Measurements from ENCODE around the gene RBM47.

The RBM47 gene

GRCh38 chr4:40622913-40623312 lies 6.8 kb downstream of the RBM47 start:
- no peak overlapping the region for H3K27ac ChIP-seq (ENCODE audit: low read depth, low read length)
- H3K9me3 ChIP-seq (ENCODE audit: insufficient read depth, low read depth, low read length): no peaks in the 10 kb centered on the region
- WGBS: 95% methylated on average over 6 of the region's 6 CpGs
- peaks cover 5% of the 10 kb centered on the region; the same call in 1 of the 2 replicates for H3K36me3 ChIP-seq (ENCODE audit: insufficient read depth, low read length)
- H3K4me3 ChIP-seq (ENCODE audit: low read length): no peak overlapping the region
- no peak overlapping the region for H3K9ac ChIP-seq (ENCODE audit: low read depth, low read length)
- no peaks in the 10 kb centered on the region for H3K27me3 ChIP-seq (ENCODE audit: insufficient read depth, low read length)
- peaks cover 43% of the 10 kb centered on the region for H3K4me1 ChIP-seq (ENCODE audit: insufficient read depth, low read length)

- Histone ChIP-seq H3K36me3 (ENCODE audit: insufficient read depth, low read length) (peaks cover 5% of the 10 kb centered on the region; the same call in 1 of the 2 replicates), H3K27me3 (ENCODE audit: insufficient read depth, low read length) (no peaks in the 10 kb centered on the region), H3K4me3 (ENCODE audit: low read length) (no peak overlapping the region), H3K27ac (ENCODE audit: low read depth, low read length) (peak overlapping the region; percentile 75), H3K4me1 (ENCODE audit: insufficient read depth, low read length) (peaks cover 32% of the 10 kb centered on the region), H3K9me3 (ENCODE audit: insufficient read depth, low read depth, low read length) (no peaks in the 10 kb centered on the region), H3K9ac (ENCODE audit: low read depth, low read length) (no peak overlapping the region)
- WGBS: 64% methylated on average over 13 of the region's 13 CpGs
Measured at GRCh38 chr4:40621592-40622512, 7.8 kb downstream of the RBM47 start.

- Histone ChIP-seq H3K27ac (ENCODE audit: low read depth, low read length) (peak overlapping the region; percentile 75), H3K4me3 (ENCODE audit: low read length) (no peak overlapping the region), H3K9ac (ENCODE audit: low read depth, low read length) (no peak overlapping the region), H3K4me1 (ENCODE audit: insufficient read depth, low read length) (peaks cover 26% of the 10 kb centered on the region), H3K36me3 (ENCODE audit: insufficient read depth, low read length) (peaks cover 5% of the 10 kb centered on the region; the same call in 1 of the 2 replicates), H3K9me3 (ENCODE audit: insufficient read depth, low read depth, low read length) (no peaks in the 10 kb centered on the region), H3K27me3 (ENCODE audit: insufficient read depth, low read length) (no peaks in the 10 kb centered on the region)
- 72% methylated on average over 4 of the region's 4 CpGs for WGBS
Measured at GRCh38 chr4:40621229-40621591, 8.5 kb downstream of the RBM47 start.

GRCh38 chr4:40619600-40619999 lies 10.1 kb downstream of the RBM47 start:
- Histone ChIP-seq H3K4me3 (ENCODE audit: low read length) (no peak overlapping the region), H3K36me3 (ENCODE audit: insufficient read depth, low read length) (peaks cover 2% of the 10 kb centered on the region; the same call in 1 of the 2 replicates), H3K27ac (ENCODE audit: low read depth, low read length) (no peak overlapping the region), H3K4me1 (ENCODE audit: insufficient read depth, low read length) (peaks cover 15% of the 10 kb centered on the region), H3K9ac (ENCODE audit: low read depth, low read length) (no peak overlapping the region), H3K27me3 (ENCODE audit: insufficient read depth, low read length) (no peaks in the 10 kb centered on the region), H3K9me3 (ENCODE audit: insufficient read depth, low read depth, low read length) (no peaks in the 10 kb centered on the region)
- WGBS: 97% methylated on average over 11 of the region's 11 CpGs

GRCh38 chr4:40617872-40618271 lies 11.8 kb downstream of the RBM47 start:
- Histone ChIP-seq H3K27me3 (ENCODE audit: insufficient read depth, low read length) (no peaks in the 10 kb centered on the region), H3K4me3 (ENCODE audit: low read length) (no peak overlapping the region), H3K9me3 (ENCODE audit: insufficient read depth, low read depth, low read length) (no peaks in the 10 kb centered on the region), H3K4me1 (ENCODE audit: insufficient read depth, low read length) (peaks cover 15% of the 10 kb centered on the region), H3K9ac (ENCODE audit: low read depth, low read length) (no peak overlapping the region), H3K36me3 (ENCODE audit: insufficient read depth, low read length) (peaks cover 4% of the 10 kb centered on the region; the same call in 1 of the 2 replicates), H3K27ac (ENCODE audit: low read depth, low read length) (no peak overlapping the region)
- WGBS: 88% methylated on average over 2 of the region's 2 CpGs

- H3K27ac ChIP-seq (ENCODE audit: low read depth, low read length): no peak overlapping the region
- H3K36me3 ChIP-seq (ENCODE audit: insufficient read depth, low read length): 0 out of 2 replicates have a peak, but pooled peaks cover 2% of the 10 kb centered on the region
- no peak overlapping the region for H3K4me3 ChIP-seq (ENCODE audit: low read length)
- H3K9ac ChIP-seq (ENCODE audit: low read depth, low read length): no peak overlapping the region
- no peaks in the 10 kb centered on the region for H3K27me3 ChIP-seq (ENCODE audit: insufficient read depth, low read length)
- peaks cover 12% of the 10 kb centered on the region; the same call in 1 of the 2 replicates for H3K4me1 ChIP-seq (ENCODE audit: insufficient read depth, low read length)
- H3K9me3 ChIP-seq (ENCODE audit: insufficient read depth, low read depth, low read length): no peaks in the 10 kb centered on the region
- 93% methylated on average over 2 of the region's 2 CpGs for WGBS
Measured at GRCh38 chr4:40614031-40614430, 15.6 kb downstream of the RBM47 start.

GRCh38 chr4:40613456-40613855 lies 16.2 kb downstream of the RBM47 start:
- no peaks in the 10 kb centered on the region for H3K9me3 ChIP-seq (ENCODE audit: insufficient read depth, low read depth, low read length)
- H3K4me1 ChIP-seq (ENCODE audit: insufficient read depth, low read length): peaks cover 12% of the 10 kb centered on the region; the same call in 1 of the 2 replicates
- 0 out of 2 replicates have a peak, but pooled peaks cover 2% of the 10 kb centered on the region for H3K36me3 ChIP-seq (ENCODE audit: insufficient read depth, low read length)
- H3K27me3 ChIP-seq (ENCODE audit: insufficient read depth, low read length): no peaks in the 10 kb centered on the region
- no peak overlapping the region for H3K4me3 ChIP-seq (ENCODE audit: low read length)
- H3K27ac ChIP-seq (ENCODE audit: low read depth, low read length): no peak overlapping the region
- no peak overlapping the region for H3K9ac ChIP-seq (ENCODE audit: low read depth, low read length)
- WGBS: 58% methylated on average over 1 of the region's 1 CpG

GRCh38 chr4:40612831-40613230 lies 16.8 kb downstream of the RBM47 start:
- Histone ChIP-seq H3K9me3 (ENCODE audit: insufficient read depth, low read depth, low read length) (no peaks in the 10 kb centered on the region), H3K9ac (ENCODE audit: low read depth, low read length) (no peak overlapping the region), H3K4me3 (ENCODE audit: low read length) (no peak overlapping the region), H3K27me3 (ENCODE audit: insufficient read depth, low read length) (no peaks in the 10 kb centered on the region), H3K36me3 (ENCODE audit: insufficient read depth, low read length) (0 out of 2 replicates have a peak, but pooled peaks cover 2% of the 10 kb centered on the region), H3K4me1 (ENCODE audit: insufficient read depth, low read length) (peaks cover 12% of the 10 kb centered on the region; the same call in 1 of the 2 replicates), H3K27ac (ENCODE audit: low read depth, low read length) (no peak overlapping the region)
- 86% methylated on average over 1 of the region's 2 CpGs for WGBS

GRCh38 chr4:40612283-40612682 lies 17.4 kb downstream of the RBM47 start:
- no peak overlapping the region for H3K9ac ChIP-seq (ENCODE audit: low read depth, low read length)
- peaks cover 12% of the 10 kb centered on the region; the same call in 1 of the 2 replicates for H3K4me1 ChIP-seq (ENCODE audit: insufficient read depth, low read length)
- 0 out of 2 replicates have a peak, but pooled peaks cover 2% of the 10 kb centered on the region for H3K36me3 ChIP-seq (ENCODE audit: insufficient read depth, low read length)
- no peaks in the 10 kb centered on the region for H3K9me3 ChIP-seq (ENCODE audit: insufficient read depth, low read depth, low read length)
- 88% methylated on average over 4 of the region's 4 CpGs for WGBS
- no peaks in the 10 kb centered on the region for H3K27me3 ChIP-seq (ENCODE audit: insufficient read depth, low read length)
- no peak overlapping the region for H3K27ac ChIP-seq (ENCODE audit: low read depth, low read length)
- no peak overlapping the region for H3K4me3 ChIP-seq (ENCODE audit: low read length)

- Histone ChIP-seq H3K36me3 (ENCODE audit: insufficient read depth, low read length) (no peaks in the 10 kb centered on the region), H3K27me3 (ENCODE audit: insufficient read depth, low read length) (no peaks in the 10 kb centered on the region), H3K9me3 (ENCODE audit: insufficient read depth, low read depth, low read length) (no peaks in the 10 kb centered on the region), H3K27ac (ENCODE audit: low read depth, low read length) (no peak overlapping the region), H3K9ac (ENCODE audit: low read depth, low read length) (no peak overlapping the region), H3K4me3 (ENCODE audit: low read length) (no peak overlapping the region), H3K4me1 (ENCODE audit: insufficient read depth, low read length) (peaks cover 12% of the 10 kb centered on the region; the same call in 1 of the 2 replicates)
- WGBS: 100% methylated on average over 2 of the region's 2 CpGs
Measured at GRCh38 chr4:40608628-40609027, 21.0 kb downstream of the RBM47 start.

- Histone ChIP-seq H3K4me3 (ENCODE audit: low read length) (no peak overlapping the region), H3K4me1 (ENCODE audit: insufficient read depth, low read length) (peaks cover 12% of the 10 kb centered on the region; the same call in 1 of the 2 replicates), H3K9ac (ENCODE audit: low read depth, low read length) (no peak overlapping the region), H3K27me3 (ENCODE audit: insufficient read depth, low read length) (no peaks in the 10 kb centered on the region), H3K9me3 (ENCODE audit: insufficient read depth, low read depth, low read length) (no peaks in the 10 kb centered on the region), H3K27ac (ENCODE audit: low read depth, low read length) (no peak overlapping the region), H3K36me3 (ENCODE audit: insufficient read depth, low read length) (no peaks in the 10 kb centered on the region)
- WGBS: 94% methylated on average over 3 of the region's 3 CpGs
Measured at GRCh38 chr4:40607221-40607620, 22.4 kb downstream of the RBM47 start.
